DLD1 (cell line): ENCODE results near the gene RRP9.

Experiments used
- in situ Hi-C: cut with HindIII; loops from 2 replicates; pipeline ENCODE4 v1.10.0; 2017; ENCODE audit warnings: low sequenced_read_pairs

RRP9 gene

DNA sequence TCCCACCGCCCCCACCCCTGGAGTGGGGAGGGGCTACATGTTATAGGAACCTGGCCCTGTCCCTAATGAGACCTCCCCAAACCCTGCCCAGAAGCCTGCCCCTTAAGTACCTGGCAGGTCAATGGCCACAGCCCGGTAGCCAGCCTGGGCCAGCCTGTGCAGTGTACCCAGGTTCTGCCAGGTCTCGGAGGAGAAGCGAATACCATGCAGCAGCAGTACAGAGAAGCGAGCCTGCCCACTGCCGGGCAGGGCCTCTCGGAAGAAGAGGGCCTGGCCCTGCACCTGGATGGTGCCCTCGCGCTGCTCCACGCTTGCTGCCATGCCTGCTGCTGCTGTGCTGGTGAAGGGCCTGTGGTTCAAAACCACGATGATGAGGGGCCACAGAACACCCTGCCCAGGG lies 29.6 kb upstream of the RRP9 start:
- in situ Hi-C loops: no loop called here

DNA sequence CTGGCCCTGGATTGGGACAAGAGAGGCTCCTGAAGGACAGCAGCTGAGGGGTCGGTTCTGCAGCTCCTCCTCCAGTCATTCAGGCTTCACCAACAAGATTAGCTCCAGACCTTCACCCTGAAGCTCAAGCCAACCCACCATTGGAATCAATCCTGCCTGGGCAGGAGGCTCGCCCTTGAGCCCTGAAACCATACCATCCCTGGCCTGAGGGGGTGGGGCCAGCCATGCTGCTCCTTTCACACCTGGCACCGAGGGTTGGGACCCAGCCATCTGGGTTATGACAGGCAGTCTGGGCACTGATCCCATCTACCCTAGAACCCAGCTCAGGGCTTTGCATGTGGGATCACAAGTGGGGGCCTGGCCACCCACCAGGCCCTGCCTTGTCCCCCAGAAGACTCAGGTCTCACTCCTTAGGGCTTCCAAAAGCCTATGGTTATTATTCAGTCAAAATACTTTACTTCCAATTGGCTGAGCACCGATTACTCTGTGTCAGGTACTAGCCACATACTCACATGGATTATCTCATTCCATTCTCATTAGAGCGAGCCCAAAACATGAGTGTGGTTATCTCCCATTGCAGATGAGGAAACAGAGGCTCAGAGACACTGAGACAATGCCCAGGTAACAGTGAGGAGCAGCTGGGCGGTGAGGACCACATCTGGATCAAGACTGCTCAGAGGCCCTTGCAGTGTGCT lies 29.0 kb upstream of the RRP9 start:
- in situ Hi-C loops: no loop called here

DNA sequence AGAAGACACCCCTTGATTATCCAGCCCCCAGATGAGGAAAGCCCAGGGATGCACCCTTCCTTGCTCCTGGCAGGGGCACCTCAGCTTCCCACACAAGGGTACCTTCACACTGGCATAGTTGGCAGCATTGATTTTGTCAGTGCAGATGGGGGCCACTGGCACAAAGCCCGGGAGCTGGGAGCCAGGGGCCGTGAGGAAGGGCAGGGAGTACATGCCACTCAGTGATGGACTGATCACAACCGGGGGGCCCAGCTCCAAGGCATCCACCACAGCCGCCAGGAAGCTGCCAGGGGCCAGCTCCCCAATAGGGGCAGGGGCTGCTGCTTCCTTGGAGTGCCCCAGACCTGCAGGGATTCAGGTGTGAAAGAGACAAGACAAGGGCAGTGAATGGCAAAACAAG lies 28.1 kb upstream of the RRP9 start:
- in situ Hi-C loops: no loop called here

DNA sequence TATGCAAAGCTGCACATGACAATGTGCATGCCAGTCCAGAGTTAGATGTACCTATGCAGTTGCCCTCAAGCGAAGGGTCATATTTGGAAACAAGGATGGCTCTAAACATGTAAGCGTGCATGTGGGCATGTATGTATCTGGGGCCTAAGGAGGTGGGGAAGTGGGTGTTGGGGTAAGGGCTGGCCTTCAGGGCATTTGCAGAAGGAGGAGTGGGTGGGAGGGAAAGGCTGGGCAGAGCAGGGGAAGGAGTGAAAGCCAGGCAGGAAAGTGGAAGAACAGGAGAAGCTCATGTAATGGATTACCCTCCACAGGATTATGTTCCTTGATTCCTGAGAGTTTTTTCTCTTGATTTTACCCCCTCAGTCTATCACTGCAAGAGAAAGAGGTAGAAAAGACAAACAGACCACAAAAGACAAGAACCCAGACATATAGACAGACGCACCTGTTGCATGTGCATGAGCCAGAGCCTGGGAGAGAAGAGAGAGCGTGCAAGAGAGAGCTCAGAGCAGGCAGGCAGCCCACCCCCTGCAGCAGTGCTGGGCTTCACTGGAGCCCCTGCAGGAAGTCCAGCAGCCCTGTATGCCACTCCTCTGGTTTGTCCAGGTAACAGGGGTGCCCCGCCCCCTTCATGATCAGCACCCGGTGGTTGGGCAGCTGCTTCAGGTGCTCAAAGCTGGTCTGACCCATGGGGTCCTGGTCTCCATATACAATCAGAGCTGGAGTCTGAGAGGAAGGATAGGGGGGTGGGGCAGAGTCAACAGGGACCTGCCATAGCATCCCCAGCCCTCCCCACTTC lies 27.4 kb upstream of the RRP9 start:
- in situ Hi-C loops: no loop called here

DNA sequence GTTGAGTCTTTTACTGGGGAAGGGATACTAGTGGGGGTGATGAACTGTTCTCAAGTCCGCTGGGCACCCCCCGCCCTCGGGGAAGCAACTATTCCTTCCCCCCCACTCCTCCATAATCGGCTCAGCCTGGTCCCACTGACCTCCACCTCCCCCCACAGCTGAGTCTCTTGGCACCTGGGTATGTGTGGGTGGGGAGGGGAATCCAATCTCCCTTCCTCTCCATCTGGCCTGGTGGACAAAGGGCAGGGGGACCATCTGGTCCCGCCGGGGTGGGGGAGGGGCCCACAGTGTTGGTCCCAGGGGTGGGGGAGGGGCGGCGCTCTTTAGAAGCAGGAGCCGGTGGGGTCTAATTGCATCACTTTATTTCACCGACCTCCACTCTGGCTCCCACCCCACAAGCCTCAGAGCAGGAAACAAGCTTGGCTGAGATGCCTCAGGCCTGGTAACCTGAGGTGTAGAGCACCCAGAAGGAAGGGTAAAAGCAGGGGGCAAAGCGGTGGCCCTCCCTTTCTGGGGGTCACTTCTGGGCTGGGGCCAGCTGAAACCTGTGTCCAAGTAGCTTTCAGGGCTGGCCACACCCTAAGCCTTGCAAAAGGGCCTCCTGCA lies 26.6 kb upstream of the RRP9 start:
- in situ Hi-C loops: no loop called here

DNA sequence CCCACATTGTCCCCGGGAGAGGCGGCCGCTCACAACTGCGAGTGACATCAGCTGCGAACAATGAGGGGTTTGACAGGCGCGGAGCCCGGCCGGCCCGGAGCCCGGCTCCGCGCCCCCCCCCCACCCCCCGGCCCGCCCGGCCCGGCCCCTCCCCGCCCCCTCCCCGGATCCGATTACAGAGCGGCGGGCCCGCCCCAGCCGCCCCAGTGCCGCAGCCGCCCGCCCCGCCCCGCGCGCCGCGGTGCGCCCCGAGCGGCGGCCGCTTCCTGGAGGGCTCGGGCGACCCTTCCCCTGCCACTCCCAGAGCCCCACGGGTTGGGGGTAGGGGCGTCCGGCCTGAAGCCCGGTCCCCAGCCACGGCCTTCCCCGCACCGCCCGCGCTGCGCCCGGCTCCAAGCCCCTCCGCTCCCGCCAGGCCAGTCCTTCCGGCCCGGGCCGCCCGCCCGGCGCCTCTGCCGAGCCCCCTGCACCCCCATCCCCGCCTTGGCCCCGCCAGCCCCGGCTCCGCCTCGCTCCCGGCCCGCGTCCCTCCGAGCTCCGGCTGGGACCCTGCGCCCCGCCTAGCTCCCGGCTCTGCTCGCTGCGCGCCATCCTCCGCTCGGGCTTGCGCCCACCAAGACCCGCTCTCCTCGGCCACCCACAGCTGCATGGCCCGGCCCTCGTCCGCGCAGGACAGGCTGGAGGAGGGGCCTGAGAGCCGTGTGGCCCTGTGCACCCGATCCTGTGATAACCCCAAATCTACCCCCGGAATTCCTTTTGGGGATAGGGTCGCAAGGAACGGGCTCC lies 25.9 kb upstream of the RRP9 start, which contains the start of gene PCBP4:
Gene PCBP4, minus strand, starts transcription at position 71 of the 786 bp plus-strand sequence. CDS start 6,214 bp downstream, outside the sequence.
- in situ Hi-C loops: no loop called here

DNA sequence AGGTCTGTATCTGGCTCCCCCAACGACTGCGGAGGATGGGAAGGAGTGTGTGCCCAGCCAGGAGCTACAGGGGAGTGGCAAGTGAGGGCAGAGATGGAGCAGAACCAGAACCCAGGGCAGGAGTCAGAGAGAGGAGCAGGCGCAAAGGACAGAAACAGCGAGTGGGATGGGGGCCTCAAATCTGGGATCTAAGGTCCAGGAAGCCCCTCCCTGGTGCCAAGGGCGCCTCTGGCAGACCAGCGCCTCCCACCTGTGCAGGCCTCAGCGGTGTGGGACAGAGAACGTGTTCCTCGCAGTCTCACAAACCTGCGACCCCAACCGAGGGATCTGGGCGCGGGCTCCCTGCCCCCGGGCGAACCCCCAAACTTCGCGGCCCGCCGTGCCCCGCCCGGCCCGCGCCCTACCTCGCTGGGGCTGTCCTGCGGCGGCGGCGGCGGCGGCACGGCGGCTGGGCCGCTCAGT lies 25.2 kb upstream of the RRP9 start:
- in situ Hi-C loops: no loop called here

DNA sequence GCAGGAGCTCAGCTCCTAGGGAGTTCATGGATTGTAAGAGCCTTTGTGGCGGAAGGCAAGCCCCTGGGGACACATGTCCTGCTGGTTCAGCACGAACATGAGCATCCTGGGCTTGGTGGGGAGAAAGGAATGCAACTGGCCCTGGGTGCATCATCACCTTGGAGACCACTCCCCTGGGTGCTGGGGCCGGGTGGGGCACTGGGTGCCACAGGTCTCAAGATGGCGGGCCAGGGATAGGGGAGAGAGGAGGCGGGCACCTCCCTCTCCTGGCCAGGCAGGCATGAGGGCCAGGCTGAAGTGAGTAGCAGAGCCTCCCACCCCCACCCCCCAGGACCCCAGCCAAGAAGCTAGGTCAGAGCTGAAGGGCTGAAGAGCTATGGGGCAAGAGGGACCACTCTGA lies 24.8 kb upstream of the RRP9 start:
- in situ Hi-C loops: no loop called here

DNA sequence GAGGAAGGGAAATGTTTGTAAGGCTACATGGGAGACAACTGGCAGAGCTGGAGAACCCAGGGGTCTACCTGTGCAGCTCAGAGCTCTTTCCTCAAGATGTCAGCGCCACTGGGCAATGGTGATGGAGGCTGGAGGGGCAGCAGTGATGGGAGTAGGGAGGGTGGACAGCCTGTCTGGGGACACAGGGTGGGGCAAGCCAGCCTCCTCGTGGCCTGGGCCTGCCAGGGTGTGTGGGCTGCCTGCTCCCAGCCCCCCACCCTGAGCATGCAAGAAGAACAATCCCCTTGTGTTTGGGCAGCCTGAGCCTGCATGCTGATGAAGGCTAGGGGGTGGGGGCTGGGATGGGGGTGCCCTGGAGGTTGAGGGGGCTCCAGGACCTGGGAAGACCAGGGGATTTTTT lies 24.3 kb upstream of the RRP9 start:
- in situ Hi-C loops: no loop called here

DNA sequence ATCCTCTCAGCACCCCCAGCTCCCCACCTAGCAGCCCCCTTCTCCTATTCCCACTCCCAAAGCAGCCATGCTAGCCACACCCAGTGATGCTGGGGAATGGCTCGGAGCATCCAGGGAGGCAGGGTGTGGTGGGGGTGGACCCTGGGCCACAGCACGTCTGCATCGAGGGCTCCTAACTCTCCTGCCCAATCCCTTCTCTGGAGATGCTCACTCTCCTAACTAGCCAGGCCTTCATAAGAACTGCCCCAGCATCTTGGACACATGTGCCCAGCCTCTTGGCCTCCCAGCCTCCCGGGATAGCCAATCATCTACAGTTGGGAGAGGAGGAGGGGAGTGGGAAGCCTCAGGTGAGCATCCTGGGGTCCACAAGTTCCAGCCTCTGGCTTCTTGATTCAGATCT lies 22.8 kb upstream of the RRP9 start:
- in situ Hi-C loops: no loop called here

DNA sequence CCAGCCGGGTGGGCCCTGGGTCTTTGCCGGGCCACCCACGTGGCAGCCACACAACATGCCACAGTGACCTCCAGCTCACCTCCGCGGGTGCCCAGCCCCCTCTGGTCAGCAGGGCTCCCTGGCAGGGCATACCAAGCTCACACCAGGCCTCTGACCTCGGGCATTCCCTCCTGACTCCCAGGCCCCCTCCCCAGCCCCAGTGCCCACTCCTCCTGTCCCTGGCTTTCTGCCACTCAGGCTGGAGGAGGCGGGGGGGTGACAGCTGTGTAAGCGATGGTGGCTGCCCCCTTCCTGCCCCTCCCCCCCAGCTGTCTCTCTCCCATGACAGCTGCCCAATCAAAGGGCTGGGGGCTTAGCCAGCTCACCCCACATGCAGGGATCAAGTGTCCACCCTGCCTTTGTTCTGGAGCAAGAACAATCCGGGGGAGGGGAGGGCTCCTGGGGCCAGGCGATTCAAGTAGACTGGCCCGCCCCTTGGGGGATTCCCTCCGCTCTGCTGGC lies 22.3 kb upstream of the RRP9 start:
- in situ Hi-C loops: no loop called here

DNA sequence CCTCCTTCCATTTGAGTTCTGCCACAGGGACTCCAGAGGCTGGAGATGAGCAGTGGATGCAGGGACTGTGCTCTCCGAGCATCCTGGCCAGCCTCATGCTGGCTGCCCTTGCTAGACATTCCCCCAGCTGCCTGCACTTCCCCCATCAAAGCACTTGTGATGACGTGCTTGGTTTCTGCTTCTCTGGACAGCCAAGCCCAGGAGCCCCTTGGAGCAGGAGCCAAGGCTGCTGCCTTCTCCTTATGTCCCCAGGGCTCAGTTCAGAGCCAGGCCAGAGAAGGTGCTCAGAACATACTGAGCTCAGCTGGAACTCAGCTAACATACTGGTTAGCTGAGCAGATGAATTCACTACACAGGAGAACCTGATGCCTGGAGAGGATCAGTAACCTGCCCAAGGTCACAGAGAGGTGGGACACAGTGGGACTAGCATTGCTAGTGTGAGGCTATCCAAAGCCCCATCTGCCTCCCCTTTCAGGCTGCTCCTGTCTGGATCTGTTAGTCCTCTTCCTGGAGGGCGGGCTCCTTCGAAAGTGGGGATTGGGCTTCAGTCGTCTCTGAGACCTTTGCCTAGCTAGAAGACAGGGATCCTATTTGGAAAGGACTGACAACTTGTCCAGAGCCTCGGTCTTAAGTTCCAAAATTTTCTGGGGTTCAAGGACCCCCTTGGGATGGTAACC lies 21.3 kb upstream of the RRP9 start:
- in situ Hi-C loops: no loop called here

DNA sequence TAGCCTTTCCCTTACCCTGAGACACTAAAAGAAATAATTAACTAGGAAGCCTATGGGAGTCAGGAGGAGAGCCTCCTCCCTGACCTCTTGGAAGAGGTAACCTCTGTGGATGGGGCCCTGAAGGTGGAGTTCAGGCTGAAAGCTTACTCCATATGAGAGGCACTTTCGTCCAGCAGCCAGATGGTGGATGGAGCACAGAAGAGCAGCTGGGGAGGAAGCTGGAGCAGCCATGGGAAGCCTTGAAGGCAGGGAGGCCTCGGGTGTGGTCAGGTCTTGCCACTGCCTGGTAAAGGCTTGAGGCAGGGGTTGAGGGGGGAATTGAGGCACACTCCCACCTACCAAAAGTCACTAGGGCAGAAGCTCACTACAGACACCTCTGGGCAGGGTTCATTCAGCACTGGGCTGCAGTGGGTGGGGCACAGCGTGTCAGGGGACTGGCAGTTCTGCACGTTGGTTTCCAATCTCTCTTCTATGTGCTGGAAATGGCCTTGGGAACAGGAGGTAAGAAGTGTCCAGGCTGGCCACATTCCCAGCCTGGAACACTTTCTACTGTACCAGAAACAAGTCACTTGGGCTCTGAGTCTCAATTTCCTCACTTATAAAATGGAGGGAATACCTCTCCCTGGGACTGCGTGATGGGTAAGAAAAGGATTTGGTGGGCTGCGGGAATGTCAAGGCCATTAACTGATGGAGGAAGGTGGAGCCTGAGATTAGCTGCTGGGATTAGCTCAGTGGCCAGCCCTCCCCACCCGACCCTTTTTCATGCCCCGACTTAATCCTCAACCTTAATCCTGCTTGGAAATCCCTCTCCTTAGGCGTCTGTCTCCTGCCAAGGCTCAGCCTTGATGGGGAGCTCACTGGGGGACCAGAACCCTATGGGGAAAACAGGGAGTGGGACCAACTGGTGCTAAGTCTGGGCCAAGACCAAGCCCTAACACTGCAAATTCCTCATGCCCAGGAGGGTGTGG lies 20.2 kb upstream of the RRP9 start:
- in situ Hi-C loops: no loop called here

DNA sequence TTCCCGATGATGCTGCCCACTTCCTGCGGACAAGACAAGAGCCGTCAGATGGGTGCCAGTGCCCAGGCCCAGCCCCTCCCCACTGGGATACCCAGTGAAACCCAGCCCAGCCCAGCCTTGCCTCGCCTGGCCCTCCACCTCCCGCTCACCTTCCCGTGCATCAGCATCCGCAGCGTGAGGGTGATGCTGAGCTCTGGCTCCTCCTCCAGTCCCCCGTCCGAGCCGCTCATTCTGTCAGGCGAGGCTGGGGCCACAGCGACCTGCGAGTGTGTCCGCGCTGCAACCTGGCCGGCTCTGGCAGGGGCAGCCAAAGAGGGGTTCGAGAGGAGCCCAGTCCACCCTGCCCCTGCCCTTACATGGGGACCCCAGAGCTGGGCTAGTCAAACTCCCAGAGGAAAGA lies 19.3 kb upstream of the RRP9 start:
- in situ Hi-C loops: no loop called here

DNA sequence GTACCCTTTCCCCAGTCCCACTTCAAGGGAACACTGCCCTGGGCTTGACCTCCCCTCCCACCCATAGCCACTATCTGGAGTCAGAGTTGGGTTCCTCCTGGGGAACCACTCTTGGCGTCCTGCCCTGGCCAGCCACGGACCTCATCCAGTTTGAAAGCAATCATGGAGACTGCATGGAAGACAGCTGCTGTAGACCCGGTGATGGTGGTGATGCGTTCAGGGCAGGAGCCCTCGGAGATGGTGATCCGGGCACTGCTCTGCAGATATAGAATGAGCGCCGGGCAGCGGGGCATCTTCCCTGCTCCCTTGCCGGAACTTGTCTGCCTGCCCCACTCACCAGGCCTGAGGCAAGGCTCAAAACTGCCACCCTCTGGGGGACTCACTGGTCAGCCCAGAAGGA lies 18.7 kb upstream of the RRP9 start:
- in situ Hi-C loops: no loop called here

DNA sequence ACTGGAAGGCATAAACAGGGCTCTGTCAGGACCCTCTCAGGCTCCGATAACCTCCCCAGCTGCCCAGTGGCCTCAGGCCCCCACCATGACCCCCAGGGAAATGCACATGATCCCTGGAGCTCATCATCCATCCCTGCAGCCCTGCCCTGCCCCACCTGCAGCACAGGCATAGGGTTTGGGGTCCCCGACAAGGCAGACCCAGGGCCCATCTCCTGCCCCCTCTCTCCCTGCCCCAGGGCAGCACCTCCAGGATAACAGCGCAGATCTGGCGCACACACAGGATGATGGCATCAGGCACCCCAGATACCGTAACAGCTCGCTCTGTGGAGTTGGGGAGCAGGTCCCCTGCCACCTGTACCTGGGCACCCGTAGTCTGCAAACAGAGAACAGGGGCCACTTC lies 17.9 kb upstream of the RRP9 start:
- in situ Hi-C loops: no loop called here

DNA sequence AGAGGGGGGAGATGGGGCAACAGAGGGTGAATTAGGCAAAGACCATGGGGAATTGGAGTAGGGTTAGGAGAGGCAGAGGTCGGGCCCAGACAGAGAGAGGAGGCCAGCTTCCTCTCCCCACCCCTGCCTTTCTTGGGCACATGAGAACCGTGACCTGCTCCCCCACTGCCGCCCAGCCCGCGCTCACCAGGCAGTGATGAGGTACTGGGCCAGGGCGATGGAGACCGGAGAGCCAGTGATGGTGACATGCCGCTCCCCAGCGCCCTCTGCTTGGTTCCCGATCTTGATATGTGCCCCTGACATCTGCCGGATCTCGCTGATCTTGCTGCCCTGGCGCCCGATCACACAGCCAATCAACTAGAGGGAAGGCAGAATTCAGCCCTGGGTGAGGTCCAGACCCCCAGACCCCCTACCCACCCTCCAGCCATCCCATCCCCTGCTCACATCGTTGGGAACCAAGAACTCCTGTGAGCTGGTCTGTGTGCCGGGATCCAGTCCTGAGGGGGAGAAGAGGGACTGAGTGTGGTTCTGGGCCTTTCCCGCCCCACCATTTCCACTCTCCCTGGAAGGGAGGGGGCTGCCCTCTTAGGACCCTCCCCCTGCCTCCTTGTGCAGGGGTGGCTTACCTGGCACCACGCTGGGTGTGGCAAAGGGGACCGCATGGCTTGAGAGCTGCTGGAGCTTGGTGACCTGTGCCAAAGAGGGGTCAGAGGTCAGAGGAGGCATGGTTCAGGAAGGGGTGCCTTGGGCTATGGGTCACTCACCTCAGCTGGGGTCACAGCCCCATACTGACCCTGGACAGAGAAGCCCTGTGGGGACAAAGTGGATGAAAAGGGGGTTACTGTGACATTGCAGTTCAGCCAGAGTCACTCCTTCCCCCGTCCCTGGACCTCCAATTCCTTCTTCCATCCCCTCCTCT lies 17.2 kb upstream of the RRP9 start:
- in situ Hi-C loops: no loop called here

DNA sequence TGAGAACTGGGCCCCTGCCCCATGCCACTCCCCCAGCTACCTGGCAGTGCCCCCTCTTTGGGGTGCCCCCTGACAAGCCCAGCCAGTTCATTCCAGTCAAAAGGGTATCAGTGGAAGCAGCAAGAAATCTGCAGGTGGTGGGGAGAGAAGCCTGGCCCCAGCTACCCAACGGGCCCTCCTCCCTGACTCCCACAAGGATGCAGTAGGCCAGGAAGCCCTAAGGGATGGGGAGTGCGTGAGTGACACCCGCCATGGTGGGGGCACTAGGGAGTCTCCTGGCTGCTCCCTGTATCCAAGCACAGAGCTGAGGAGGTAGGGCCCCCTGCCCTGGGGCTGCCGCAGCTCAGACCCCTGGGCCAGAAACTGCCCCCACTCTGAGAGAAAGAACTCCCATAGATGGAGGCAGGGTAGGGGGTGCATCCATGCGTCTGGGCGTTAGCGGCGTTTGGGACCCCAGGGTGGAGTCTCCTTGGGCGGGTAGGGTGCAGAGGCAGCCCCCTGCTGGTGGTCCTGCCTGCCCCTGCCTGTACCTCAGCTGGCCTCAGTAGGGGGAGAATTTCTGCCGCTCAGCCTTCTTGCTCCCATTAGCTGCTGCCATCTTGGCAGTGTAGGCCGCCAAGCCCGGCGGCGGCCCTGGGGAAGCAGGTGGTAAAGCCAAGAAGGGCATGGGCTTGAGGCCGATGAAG lies 16.0 kb upstream of the RRP9 start:
- in situ Hi-C loops: no loop called here
